H7 (cell line): Measurements from ENCODE around the gene C21orf58. TPM values are rescaled to one million over a fixed set of nuclear protein-coding genes. Genes with fewer than 3 reads are reported as not detected.

Source experiments
- DNase-seq: peaks from one replicate; pipeline ENCODE4 v3.0.0; 2012
- H3K27me3 ChIP-seq: 2 replicates; pipeline ENCODE4 v1.6.0; 2011; ENCODE audit warnings: mild to moderate bottlenecking, low read length; ENCODE audit not compliant: control insufficient read depth, insufficient read depth
- H3K36me3 ChIP-seq: replicated peaks from 2 replicates; pipeline ENCODE4 v1.5.1; 2011; ENCODE audit warnings: low read length; ENCODE audit not compliant: control insufficient read depth, insufficient read depth
- H3K4me3 ChIP-seq: 2 replicates; pipeline ENCODE4 v1.5.1; 2011; ENCODE audit warnings: low read depth, mild to moderate bottlenecking, control low read depth, low read length, moderate library complexity; ENCODE audit not compliant: insufficient read depth
- total RNA-seq: library from RNA; depleted of rRNA; stranded (reverse); fragments of >200 nt; shearing (Covaris generic); gene quantifications from 2 replicates; pipeline ENCODE4 v1.2.3, GENCODE V29; 2014

Gene C21orf58
- total RNA-seq, 1 experiment from 2014 or later = 16.8 TPM

DNA sequence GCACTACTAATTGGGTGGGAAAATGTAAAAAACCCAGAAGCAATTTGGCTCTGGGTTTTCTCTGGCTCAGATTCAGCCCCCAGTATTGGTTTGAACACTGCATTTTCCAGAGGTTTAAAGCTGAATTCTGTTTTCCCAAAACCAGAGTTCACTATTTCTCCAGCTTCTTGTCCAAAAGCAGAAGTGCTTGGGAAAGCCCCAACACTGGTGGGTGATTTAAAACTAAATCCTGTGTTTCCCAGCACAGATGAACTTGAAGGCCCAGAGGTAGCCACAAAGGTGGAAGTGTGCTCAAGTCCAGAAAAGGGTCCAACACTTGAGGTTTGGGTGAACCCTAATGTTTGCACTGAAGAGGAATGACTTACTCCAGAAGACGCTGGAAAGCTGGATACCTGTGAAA lies 38.9 kb downstream of the C21orf58 start:
- H3K36me3 ChIP-seq = peaks cover 10% of the 10 kb centered on the region
- H3K4me3 ChIP-seq = no peak overlapping the region
- H3K27me3 ChIP-seq = no peaks in the 10 kb centered on the region
- no peak for DNase-seq

DNA sequence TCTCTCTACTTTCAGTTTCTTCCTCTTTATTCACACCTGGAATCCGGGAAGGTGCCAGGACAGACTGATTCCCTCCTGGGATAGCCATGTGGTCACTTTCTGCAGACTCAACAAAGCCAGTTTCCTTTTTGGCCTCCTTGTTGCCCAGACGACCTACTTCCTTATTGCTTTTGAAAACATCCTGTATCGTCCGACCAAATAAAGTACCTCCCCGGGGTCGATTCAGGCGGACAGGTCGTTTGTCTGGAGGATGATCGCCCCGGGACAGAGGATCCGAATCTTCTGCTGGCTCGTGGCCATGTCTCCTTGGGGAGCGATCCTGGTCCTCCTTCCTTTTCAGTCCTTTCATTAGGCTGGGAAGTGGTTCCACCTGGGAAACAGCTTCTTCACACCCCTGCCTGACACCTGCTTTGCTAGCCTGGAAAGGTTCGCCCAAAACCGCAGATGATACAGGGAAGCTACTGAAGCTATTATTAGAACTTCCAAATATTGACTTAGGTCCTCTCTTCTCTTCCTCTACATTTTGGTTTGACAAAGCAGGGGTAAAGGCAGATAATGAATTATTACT lies 39.5 kb downstream of the C21orf58 start:
- Histone ChIP-seq H3K27me3 (no peaks in the 10 kb centered on the region), H3K4me3 (no peak overlapping the region), H3K36me3 (peaks cover 16% of the 10 kb centered on the region)
- peak; percentile 23 for DNase-seq

DNA sequence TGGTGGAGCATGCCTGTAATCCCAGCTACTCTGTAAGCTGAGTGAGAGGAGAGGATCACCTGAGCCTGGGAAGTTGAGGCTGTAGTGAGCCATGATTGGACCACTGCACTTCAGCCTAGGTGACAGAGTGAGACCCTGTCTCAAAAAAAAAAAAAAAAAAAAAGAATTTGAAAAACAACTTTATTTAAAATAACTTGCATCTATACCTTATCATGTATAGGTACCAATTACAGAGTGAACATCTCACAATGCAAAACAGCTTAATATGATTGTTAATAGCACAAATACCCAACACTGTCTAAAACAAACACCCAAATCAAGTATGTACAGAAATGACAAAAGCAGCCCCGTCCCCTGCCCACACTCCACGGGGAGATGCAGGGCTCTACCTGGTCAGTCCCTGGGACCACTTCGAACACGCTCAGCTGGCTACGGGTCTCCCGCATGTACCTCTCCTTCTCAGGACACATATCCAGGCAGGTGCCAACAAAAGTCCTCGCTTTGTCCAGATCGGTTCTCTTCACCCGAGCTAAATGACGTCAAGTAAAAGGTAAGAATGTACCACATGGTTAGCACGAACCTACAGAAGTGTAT lies 48.8 kb downstream of the C21orf58 start:
- Histone ChIP-seq H3K27me3 (no peaks in the 10 kb centered on the region), H3K4me3 (no peak overlapping the region), H3K36me3 (peaks cover 53% of the 10 kb centered on the region)
- peak; percentile 18 for DNase-seq

DNA sequence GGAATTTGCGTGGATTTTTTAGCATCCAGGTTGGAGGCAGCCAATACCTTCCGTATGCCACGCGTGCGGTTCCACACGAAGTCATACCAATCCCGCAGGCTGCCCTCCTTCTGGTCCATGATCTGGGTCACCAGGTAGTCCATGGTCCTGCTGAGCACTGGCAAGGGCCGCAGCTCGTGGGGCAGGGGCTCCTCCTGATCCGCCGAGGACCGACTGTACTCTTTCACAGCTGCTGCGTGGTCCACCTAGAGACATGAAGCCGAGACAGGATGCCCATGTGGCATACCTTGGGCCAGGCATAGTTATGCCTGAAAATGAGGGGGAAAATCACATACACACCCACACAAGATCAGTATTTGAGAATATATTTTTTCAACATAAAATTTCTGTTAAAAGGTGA lies 50.3 kb downstream of the C21orf58 start:
- Histone ChIP-seq H3K27me3 (no peaks in the 10 kb centered on the region), H3K36me3 (peaks cover 55% of the 10 kb centered on the region), H3K4me3 (no peak overlapping the region)
- DNase-seq = no peak

DNA sequence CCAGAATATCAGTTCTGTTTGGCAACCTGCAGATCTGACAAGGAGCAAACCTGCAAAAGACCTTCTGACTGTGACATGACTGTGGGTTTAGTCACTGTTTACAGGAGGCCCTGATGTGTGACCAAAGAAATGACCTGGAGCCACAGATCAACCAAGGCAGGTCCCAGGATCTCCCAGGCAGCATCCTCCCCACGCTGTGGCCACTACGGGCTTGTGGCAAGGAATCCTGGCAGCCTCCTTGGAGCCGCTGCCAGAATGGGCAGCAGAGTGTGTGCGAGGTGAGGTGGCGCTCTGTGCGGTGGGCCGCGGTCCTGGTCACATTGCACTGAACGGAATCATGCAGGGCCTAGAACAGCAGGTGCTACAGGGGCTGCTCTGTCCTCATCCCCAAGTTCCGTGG lies 54.2 kb downstream of the C21orf58 start:
- no peak for DNase-seq
- no peak overlapping the region for H3K4me3 ChIP-seq
- H3K36me3 ChIP-seq = peaks cover 61% of the 10 kb centered on the region
- H3K27me3 ChIP-seq = no peaks in the 10 kb centered on the region

DNA sequence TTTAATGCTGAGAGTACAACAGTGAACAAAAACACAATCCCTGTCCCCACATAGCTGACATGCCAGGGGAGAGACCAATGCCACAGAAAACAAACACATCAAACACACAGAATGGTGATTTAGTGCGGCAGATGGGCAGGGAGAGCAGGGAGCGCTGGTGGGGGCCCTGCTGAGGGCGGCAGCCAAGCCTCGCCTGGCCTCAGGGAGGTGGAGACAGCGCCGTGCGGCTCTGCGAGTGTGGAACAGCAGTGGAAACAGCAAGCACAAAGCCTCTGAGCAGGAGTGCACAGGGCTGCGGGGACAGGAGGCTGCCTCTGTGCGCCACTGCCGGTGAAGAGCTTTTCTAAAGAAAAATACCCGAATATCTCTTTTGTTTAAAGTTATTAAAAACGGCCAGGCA lies 55.3 kb downstream of the C21orf58 start:
- no peak overlapping the region for H3K4me3 ChIP-seq
- DNase-seq = no peak
- peaks cover 57% of the 10 kb centered on the region for H3K36me3 ChIP-seq
- no peaks in the 10 kb centered on the region for H3K27me3 ChIP-seq

DNA sequence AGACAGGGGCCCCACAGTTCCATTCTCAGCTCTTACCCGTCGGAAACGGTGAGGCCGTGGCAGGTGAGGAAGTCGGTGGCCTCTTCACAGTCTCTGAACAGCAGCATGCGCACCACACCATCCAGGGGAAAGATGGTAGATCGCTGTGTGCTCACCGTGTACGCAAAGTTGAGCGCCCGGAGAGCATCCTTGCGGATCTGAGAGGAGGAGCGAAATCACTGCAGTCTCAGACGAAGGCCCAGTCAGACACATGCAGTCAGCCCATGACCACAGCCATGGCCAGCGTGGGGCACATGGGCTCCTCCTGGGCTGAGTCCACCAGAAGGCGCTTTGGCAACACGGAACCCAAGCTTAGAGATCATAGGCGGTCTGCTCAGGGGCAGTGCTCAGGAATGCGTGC lies 56.7 kb downstream of the C21orf58 start:
- no peaks in the 10 kb centered on the region for H3K27me3 ChIP-seq
- H3K36me3 ChIP-seq = peaks cover 46% of the 10 kb centered on the region
- no peak for DNase-seq
- no peak overlapping the region for H3K4me3 ChIP-seq

DNA sequence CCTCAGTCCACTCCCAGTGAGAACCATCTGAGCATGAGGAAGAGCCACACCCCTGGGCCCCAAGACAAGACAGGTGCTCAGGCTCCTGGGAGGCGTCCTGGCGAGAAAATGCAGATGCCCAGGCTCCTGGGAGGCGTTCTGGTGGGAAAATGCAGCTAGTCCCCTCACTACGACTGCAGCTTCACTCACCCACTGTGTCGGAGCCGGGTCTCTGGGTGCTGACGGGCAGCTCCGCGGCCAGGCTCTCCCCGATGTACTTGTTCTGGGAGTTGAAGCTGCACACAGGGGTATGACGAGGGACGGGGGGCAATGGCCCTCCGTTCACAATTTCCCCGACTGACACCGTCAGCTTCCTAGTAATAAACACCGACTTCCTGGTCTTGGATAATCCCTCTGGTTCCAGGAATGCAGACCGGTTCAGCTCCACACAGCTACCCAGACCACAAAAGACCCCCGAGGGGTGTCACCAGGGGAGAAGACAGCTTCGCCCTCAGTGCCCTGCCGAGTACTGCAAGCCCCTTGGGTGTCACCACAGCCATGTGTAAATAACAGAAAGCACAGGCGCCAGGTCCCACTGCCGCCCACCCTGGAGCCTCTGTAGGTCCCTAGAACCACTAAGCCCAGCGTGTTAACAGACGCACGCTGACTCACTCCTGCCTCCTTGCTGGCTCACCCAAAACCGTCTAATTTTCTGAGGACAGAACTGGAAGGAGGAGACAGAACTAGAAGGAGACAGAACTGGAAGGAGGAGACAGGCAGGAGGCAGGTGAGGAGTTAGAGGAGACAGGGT lies 57.7 kb downstream of the C21orf58 start:
- no peak overlapping the region for H3K4me3 ChIP-seq
- no peak for DNase-seq
- H3K27me3 ChIP-seq = no peaks in the 10 kb centered on the region
- peaks cover 45% of the 10 kb centered on the region for H3K36me3 ChIP-seq

DNA sequence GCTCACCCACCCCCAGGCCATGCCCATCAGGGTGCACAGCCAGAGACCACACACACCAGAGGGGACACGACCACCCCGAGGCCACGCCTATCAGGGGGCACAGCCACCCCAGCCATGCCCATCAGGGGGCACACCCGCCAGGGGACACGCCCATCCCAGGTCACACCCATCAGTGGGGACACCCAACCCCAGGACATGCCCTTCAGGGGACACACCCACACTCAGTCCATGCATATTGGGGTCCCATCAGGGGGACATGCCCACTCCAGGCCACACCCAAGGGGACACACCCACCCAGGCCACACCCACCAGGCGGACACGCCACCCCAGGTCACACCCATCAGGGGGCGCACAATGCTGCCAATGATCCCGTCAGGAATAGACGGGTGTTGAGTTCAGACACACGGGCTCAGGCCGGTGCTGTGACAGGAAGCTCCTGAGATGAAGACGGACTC lies 59.0 kb downstream of the C21orf58 start:
- H3K36me3 ChIP-seq = peaks cover 47% of the 10 kb centered on the region
- H3K27me3 ChIP-seq = no peaks in the 10 kb centered on the region
- H3K4me3 ChIP-seq = no peak overlapping the region
- DNase-seq = peak; percentile 68

DNA sequence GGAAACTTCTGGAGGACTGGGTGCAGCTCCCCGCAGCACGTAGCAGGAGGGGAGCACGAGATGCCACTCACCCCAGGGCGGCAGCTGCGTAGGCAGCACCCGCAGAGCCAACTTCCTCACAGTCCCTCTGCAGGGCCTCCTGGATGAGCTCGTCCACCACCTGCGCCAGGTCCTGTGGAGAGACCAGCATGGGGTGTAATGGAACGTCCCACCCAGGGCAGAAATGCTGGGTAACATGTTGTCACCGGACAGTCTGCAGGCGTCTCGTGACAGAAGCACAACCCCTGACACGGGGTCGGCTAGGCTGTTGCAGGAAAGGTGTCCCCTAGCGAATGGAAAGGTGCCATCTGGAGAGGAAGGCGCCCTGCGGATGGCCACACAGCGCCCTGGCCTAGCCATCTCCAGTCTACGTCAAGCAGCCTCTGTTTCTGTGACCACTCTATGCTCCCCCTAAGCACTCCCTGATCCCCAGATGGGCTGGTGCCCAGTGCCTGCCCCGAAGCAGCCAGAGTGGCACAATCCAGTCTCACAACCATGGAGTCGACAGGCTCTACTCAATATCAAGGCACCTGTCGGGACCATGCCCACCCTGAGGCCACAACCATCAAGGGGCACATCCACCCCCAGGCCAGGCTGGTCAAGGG lies 59.5 kb downstream of the C21orf58 start:
- no peak overlapping the region for H3K4me3 ChIP-seq
- H3K27me3 ChIP-seq = no peaks in the 10 kb centered on the region
- H3K36me3 ChIP-seq = peaks cover 41% of the 10 kb centered on the region
- no peak for DNase-seq

DNA sequence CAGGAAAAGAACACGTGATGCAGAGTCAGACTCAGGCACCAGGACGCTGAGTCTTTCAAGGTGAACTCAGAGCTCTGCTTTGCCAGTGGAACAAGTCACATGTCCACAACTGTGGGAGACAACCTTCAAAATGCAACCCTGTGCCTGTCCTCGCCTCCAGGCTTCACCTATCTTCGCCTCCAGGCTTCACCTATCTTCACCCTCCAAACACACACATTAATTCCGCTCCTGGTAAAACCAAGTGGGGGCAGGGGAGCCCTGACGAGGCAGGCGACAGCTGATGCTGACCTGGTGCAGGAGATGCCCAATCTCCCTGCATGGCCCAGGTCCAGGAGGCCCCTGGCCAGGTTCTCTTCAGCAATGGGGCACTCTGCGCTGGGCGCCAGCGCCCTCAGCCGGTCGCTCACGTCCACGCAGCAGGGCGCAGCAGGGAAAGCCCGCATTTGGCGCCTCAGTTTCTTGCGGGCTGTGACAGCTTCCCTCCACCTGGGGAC lies 67.1 kb downstream of the C21orf58 start:
- DNase-seq = peak; percentile 60
- Histone ChIP-seq H3K27me3 (no peaks in the 10 kb centered on the region), H3K4me3 (no peak overlapping the region), H3K36me3 (peaks cover 54% of the 10 kb centered on the region)

DNA sequence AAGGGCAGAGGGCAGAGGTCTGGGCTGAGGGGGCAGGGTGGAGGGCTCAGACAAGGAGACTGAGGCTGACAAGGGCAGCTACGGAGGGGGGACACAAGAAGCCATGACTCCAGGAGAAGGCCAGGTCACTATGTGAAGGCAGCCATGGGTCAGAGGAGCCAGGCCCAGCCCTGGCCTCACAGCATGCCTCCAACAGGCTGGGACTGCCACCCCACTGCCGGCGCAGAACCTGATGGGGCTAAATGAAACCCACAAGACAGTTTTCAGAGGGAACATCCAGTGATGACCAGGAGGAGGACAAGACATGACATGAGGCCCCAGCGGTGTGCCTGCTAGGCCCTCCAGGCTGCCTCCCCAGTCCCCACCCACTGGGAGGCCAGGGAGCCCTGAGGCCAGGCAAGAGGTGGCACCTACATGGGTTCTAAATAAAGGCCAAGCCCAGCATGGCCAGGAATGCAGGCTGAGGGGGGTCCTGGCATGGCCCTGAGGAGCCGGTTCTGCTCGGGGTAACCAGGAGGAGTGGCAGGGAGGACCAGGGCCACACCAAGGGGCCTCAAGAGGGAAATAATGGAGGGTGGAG lies 67.8 kb downstream of the C21orf58 start:
- no peak for DNase-seq
- H3K4me3 ChIP-seq = no peak overlapping the region
- no peaks in the 10 kb centered on the region for H3K27me3 ChIP-seq
- peaks cover 52% of the 10 kb centered on the region for H3K36me3 ChIP-seq

DNA sequence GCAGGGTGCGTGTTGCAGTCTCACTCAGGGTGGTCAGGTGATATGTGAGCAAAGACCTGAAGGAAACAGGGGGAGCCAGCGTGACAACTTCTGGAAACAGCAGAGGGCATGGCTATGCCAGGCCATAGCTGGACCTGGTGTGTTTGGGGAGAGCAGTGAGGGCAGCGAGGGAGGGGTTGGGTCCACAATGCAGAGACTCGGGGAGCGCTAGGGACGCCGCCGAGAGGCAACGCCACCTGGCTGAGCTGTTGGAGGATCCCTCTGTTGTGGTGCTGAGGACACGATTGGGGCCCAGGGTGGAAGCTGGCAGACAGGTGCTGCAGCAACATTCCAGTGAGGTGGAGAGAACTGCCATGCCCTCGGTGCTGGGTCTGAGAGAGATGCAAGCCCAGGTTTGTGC lies 68.5 kb downstream of the C21orf58 start:
- Histone ChIP-seq H3K27me3 (no peaks in the 10 kb centered on the region), H3K36me3 (peaks cover 51% of the 10 kb centered on the region), H3K4me3 (no peak overlapping the region)
- DNase-seq = no peak

DNA sequence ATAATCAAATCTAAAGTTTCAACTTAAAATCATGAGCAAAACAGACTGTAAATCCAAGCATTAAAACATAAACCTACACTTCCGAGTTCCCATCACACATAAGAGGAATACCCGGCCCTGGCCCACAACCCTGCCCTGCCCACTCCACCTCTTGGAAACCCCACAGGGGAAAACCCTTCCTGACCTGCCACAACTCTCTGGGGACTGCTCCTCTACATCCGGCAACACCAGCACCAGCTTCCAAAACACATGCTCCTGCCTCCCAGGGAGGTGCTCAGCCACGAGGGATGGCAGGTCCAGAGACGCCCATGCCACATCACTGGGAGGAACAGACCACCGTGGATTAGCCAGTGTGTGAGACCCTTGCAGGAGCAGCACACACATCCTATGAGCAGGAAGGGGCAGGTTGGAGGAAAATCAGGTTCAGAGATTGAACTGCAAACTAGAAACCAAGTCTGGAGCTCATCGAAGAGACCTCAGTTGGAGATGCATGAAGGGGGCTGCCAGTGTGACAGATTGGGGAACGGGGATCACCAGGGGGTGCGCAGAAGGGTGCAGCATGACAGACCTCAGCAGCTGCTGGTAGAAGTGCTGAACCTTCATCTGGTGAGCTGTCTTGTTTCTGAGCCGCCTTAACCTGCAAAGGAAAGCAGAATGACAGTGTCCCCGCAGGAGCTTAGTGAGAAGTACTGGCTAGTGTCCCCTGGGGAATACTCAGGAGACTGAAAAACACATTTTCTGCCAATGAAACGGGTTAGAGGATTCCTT lies 69.3 kb downstream of the C21orf58 start:
- no peak overlapping the region for H3K4me3 ChIP-seq
- peaks cover 57% of the 10 kb centered on the region for H3K36me3 ChIP-seq
- no peak for DNase-seq
- H3K27me3 ChIP-seq = no peaks in the 10 kb centered on the region
